ENCODE measurements around the gene EPB41. TPM values are rescaled to one million over a fixed set of nuclear protein-coding genes. Genes with fewer than 3 reads are reported as not detected.
A peak's percentile ranks its signal among the peaks of the same experiment; 100 is the strongest.
"Not testable (repeated sequence)": the region's sequence is repeated elsewhere in the genome, so short reads cannot be mapped to it uniquely, and the experiment has no call there.

The EPB41 gene
- total RNA-seq, 1 experiment from 2014 or later: 0.11 TPM

DNA sequence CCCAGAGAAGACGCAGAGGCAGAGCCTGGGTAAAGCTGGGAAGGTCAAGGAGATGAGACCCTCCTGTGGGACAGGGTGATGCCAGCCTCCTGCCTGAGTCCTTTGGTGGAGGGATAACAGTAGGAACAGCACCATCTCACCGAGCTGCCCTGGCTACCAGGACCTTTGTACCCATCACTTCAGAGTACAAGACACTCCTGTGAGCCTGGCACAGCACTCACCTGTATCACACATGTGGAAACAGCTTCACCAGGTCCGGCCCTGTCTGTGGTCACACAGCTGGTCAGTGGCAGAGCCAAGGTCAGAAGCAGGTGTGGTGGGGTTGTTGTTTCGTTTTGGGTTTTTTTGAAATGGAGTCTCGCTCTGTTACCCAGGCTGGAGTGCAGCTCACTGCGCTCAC lies 214.4 kb downstream of the EPB41 start:
- DNase-seq (ENCODE audit: low read depth): no peak

DNA sequence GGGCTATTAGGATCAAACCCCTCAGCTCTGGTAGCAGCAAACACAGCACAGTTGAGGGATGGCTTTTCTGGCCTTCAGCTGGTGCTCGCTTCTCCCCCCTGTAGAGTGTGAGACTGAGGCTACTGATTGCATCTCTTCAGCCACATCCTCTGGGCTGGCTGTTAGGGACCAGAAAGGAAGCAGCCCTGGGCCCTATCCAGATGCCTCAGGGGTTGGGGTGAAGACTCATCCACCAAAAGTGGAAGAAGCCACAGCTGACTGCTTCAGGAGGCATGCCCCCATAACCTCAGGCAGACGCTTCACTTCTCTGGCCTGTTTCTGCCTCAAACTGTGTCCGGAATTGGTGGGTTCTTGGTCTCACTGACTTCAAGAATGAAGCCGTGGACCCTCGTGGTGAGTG lies 215.5 kb downstream of the EPB41 start:
- DNase-seq (ENCODE audit: low read depth): no peak

GRCh38 chr1:29131056-29131455 lies 216.7 kb downstream of the EPB41 start:
- DNase-seq (ENCODE audit: low read depth): not testable (repeated sequence)

DNA sequence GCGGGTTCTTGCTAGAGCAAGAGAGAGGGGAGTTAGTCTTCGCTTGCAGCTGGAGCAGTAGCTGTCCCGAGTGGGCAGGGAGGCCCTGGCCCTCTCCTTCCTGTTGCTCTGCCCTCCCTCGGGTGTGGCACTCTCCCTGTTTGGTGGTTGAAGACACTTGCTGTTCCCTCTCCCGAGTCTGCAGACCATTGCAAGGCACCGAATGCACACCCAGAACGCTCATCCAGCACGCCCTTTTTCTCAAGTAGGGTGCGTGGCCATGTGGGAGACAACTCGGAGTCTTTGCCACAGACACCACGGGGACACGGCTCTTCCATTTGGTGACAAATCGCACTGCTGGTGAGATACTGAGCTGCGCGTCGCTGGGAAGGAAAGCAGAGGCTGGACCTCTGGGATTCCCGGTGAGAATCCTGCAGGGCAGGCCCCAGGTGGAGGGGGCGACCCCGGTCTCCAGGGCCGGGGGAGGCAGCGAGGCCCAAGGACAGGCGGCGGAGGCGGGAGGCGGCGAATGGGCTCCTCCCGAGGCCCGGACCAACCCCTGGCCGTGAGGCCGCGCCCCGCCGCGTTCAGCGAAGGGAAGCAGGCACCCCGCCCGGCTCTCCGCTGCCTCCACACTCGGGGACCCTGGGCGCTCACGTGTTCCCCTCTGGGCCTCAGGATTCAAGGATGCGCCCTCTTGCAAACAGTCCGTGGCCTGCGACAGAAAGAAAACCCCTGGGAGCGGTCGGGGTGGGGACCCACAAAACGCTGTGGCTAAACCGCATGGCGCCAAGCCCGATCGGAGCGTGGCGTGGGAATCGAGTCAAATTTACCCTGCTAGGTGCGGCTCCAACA lies 219.7 kb downstream of the EPB41 start:
- no peak for DNase-seq (ENCODE audit: low read depth)

- no peak for DNase-seq (ENCODE audit: low read depth)
These were observed 220.3 kb downstream of the EPB41 start for GRCh38 chr1:29134695-29135028.

GRCh38 chr1:29136391-29136915 lies 222.1 kb downstream of the EPB41 start:
- no peak for DNase-seq (ENCODE audit: low read depth)

DNA sequence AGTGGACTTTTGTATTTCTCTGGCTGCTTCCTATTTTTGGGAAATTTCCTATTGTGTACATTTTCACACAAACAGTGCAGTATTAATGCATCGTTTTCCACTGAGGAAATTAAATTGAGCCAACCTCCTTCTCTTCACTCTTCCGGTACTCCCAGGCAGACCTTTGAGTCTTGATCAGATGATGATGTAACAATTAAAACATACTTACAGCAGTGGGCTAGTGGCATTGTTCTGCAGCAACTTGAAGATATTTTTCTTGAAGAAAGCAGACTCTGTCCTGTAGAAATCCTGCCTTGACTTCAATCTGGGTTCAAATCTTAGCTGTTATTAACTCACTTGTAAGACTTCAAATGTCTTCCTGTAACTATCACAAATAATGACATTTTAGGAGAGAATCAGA lies 228.3 kb downstream of the EPB41 start:
- DNase-seq (ENCODE audit: low read depth): no peak

DNA sequence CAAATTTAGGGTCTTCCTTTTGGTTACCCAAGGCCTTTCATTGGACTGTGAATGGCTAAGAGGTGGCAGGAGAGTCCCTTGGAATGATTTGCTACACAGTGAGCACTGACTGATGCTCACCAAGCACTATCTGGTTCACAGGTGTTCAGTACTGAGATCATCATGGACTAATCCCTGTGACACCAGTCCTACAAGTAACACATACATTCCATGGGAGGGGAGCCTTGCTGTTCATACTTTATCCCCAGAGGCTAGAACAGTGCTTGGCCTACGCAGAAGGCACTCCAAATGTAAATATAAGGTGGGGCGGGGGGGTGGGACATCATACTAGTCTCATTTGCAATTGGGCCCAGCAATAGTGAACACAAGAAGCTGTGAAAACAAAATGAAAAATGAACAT lies 229.8 kb downstream of the EPB41 start:
- DNase-seq (ENCODE audit: low read depth): no peak

DNA sequence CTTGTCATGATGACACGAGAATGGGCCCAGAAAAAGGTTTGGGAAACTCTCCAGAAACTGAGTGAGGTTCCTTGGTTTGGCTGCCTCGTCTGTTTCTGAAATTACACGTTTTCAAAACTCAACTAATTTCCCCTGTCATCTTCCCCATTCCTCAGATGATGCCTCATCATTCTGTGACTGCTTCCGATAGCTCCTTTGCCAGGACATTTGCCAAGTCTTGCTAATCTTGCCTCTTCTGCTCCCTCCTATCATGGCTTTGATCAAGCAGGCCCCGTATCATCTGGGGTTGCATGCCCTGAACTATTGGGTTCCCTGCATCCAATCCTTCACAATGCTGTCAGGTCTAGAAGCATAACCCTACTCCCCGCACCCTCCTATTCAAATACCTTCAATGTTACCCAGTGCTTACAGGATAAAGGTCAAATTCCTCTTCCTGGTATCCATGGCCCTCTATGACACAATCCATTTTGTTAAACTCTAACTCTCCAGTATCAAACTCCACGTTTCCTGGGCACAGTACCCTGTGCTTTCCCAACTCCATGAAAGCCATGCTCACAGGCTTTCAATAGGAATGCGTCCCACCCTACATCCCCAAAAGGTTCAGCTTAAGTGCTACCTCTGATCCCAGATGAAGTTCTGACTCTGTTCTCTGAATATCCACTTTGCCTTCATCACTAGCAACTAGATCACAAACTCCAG lies 231.5 kb downstream of the EPB41 start:
- no peak for DNase-seq (ENCODE audit: low read depth)

DNA sequence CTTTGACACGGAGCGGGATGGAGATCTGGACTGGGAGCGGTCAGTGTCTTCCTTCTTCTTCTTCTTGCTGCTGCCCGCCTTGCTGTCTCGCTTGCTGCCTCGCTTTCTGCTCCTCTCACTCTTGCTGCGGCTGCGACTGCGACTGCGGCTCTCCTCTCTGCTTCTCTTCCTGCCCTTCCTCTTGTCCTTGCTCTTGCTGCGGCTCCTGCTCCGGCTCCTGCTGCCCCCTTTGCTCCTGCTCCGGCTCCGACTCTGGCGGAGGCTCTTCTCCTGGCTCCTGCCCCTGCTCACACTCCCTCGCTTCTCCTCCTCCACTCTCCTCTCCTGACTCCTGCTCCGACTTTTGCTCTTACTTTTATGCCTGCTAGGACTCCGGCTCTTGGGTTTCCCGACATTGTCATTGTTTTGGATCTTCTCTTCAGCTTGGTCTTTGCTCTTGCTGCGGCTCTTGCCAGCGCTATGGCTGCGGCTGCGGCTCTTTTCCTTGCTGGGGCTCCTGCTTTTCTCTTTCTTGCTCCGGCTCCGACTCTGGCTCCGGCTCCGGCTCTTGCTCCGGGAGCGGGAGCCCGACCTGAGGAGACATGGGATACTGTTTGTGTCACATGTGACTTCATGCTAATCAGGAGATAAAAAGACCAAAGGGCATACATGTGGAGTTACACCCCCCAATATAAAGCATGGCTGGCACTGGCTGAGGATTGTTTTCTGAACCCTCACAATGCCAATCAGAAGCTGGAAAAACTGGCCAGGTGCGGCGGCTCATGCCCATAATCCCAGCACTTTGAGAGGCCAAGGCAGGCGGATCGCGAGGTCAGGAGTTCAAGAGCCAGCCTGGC lies 234.5 kb downstream of the EPB41 start:
- no peak for DNase-seq (ENCODE audit: low read depth)

- not testable (repeated sequence) for DNase-seq (ENCODE audit: low read depth)
These were observed 236.0 kb downstream of the EPB41 start for GRCh38 chr1:29150346-29150745.

DNA sequence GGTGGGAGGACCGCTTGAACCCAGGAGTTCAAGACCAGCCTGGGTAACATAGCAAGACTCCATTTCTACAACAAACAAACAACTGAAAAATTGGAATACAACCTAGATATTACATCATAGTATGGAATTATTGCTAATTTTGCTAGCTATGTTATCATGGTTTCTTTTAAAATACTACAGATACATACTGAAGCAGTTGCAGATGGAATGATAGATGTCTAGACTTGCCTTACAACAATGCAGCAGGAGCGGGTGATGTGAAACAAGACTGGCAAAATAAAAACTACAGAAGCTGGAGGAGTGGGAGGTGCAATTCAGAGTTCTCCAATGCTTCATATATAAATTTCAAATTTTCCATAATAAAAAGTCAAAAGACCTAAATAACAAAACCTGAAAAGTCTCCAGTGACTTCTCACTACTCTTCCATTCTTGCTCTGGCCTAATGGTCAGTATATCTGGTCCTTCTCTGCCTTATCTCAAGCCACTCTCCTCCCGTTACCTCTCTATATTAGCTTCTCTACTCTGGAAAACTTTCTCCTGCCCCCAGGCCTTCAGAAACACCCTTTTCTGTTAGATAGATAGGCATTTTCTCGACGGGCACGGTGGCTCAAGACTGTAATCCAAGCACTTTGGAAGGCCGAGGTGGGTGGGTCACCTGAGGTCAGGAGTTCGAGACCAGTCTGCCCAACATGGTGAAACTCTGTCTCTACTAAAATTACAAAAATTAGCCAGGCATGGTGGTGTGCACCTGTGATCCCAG lies 237.9 kb downstream of the EPB41 start:
- no peak for DNase-seq (ENCODE audit: low read depth)

DNA sequence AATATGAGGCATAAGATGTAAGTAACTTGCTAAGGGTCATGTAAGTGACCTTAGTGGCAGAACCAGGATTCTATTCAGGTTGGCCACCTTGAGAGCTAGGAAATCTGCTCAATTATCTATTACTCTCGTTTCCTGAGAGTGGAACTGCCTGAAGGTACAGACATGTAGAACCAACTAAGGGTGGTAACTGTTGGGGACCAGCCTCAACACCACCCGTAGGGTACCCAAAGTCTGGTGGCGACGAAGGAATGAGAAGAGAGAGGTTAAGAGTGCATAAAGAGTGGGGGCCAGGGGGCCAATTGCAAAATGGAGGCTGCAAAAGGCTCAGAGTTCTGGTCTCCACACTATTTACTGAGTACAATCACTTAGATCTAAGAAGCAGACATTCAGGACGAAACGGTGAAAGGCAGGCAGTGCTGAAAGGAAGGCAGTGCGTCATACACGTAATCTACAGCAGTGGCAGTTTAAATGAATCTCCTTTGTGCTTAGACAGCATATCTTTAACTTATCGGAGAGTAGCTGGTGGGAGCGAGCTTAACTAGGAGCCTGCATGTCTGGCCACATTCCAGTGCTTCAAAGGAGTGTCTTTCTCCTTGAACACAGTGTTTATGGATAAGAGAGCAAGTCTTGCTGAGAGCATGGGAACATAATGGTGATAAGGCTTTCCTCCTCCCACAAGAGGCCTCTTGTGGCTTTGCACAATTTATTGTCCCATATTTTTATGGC lies 242.3 kb downstream of the EPB41 start:
- DNase-seq (ENCODE audit: low read depth): no peak

- DNase-seq (ENCODE audit: low read depth): no peak
These were observed 242.9 kb downstream of the EPB41 start for GRCh38 chr1:29157269-29157601.

DNA sequence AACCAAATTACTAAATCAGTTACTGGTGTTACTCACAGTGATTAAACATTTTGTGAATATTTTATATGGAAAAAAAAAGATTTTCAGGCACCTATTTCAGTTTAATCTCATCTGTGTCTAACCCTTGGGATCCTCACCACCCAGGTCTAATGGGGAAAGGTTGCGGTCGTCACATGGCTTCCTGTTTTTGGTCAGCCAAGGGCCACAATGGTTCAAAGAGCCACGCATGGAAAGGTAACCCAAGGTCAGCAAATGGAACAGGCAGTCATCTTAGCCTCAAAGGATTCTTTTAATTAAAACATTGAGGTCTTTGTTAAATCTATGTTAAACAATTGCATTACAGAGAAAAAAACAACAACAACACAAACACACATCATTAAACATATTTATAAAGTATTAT lies 245.4 kb downstream of the EPB41 start:
- DNase-seq (ENCODE audit: low read depth): no peak

GRCh38 chr1:29162025-29162424 lies 247.7 kb downstream of the EPB41 start:
- no peak for DNase-seq (ENCODE audit: low read depth)

- DNase-seq (ENCODE audit: low read depth): peak; percentile 57
These were observed 248.2 kb downstream of the EPB41 start for GRCh38 chr1:29162476-29163138.

- no peak for DNase-seq (ENCODE audit: low read depth)
These were observed 250.2 kb downstream of the EPB41 start for GRCh38 chr1:29164588-29164987.

DNA sequence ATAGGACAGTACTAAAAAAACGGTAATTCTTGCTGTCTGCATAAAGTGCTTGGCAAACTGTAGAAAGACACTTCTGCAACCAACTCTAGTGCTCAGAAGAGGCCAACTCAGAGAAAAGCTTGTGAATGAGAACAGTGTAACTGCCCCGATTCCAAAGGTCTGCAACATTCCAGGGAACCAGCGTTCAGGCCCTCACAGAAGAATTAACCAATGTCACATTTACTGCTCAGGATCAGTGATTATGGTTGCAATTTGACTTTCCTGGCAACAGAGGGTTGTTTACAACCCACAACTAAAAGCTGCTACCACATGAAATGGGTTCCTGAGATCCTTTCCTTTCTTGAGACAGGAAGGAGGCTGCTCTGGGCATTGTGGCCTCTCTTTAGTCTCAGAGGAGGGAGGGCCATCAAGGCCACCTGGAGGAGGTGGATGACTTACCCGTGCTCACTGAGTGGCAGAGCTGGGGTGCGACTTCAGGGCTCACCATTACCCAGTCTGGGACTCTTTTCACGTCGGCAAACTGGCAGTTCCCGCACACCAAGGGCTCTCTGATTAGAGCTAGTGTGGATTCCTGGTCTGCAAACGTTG lies 252.0 kb downstream of the EPB41 start:
- no peak for DNase-seq (ENCODE audit: low read depth)

GRCh38 chr1:29167904-29168303 lies 253.5 kb downstream of the EPB41 start:
- DNase-seq (ENCODE audit: low read depth): no peak
